Measurements from ENCODE around the gene CDH15. TPM values are rescaled to one million over a fixed set of nuclear protein-coding genes. Genes with fewer than 3 reads are reported as not detected.
A peak's percentile ranks its signal among the peaks of the same experiment; 100 is the strongest.

CDH15 gene, protein sequence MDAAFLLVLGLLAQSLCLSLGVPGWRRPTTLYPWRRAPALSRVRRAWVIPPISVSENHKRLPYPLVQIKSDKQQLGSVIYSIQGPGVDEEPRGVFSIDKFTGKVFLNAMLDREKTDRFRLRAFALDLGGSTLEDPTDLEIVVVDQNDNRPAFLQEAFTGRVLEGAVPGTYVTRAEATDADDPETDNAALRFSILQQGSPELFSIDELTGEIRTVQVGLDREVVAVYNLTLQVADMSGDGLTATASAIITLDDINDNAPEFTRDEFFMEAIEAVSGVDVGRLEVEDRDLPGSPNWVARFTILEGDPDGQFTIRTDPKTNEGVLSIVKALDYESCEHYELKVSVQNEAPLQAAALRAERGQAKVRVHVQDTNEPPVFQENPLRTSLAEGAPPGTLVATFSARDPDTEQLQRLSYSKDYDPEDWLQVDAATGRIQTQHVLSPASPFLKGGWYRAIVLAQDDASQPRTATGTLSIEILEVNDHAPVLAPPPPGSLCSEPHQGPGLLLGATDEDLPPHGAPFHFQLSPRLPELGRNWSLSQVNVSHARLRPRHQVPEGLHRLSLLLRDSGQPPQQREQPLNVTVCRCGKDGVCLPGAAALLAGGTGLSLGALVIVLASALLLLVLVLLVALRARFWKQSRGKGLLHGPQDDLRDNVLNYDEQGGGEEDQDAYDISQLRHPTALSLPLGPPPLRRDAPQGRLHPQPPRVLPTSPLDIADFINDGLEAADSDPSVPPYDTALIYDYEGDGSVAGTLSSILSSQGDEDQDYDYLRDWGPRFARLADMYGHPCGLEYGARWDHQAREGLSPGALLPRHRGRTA
- total RNA-seq (2022), result not detected in 2 replicates
- not detected for Bru-seq, nascent RNA
- BruChase-seq, experiment 1, labeled RNA remaining after a 2-hour chase, result not detected
- BruChase-seq, experiment 2, labeled RNA remaining after a 6-hour chase, result not detected
- long read RNA-seq, result 0 reads

GRCh38 chr16:89171216-89172170 is at the start of gene CDH15:
CDH15 (plus strand) TSS chr16:89171748; CDS start chr16:89171832, 84 bp downstream.
- DNase-seq, result peak; percentile 98 to 99
- TF ChIP-seq, protein P1, sequence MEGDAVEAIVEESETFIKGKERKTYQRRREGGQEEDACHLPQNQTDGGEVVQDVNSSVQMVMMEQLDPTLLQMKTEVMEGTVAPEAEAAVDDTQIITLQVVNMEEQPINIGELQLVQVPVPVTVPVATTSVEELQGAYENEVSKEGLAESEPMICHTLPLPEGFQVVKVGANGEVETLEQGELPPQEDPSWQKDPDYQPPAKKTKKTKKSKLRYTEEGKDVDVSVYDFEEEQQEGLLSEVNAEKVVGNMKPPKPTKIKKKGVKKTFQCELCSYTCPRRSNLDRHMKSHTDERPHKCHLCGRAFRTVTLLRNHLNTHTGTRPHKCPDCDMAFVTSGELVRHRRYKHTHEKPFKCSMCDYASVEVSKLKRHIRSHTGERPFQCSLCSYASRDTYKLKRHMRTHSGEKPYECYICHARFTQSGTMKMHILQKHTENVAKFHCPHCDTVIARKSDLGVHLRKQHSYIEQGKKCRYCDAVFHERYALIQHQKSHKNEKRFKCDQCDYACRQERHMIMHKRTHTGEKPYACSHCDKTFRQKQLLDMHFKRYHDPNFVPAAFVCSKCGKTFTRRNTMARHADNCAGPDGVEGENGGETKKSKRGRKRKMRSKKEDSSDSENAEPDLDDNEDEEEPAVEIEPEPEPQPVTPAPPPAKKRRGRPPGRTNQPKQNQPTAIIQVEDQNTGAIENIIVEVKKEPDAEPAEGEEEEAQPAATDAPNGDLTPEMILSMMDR (IDR thresholded peaks at IDR 0.05; ENCODE audit: insufficient read depth in 1 of 2, low read depth in 1 of 2, low read length in 1 of 2, severe bottlenecking in 1 of 2, unreplicated experiment in 1 of 2), result no peak
- peak within 1 kb of the TSS; percentile 74 for H3K4me3 Mint-ChIP-seq (ENCODE audit: unreplicated experiment)
- ChIA-PET POLR2A (interaction anchor here (0.6 to 1.0 kb wide), 4 partner anchors 75 to 337 kb away, joined by 3 to 6 read pairs (median 6); partner anchors contain the start of gene SPG7), CTCF (interaction anchor here (0.6 to 1.2 kb wide), 7 partner anchors 15 to 434 kb away, joined by 3 to 10 read pairs (median 4); partner anchors contain the start of genes PIEZO1 and ZNF778)
- H3K4me1 Mint-ChIP-seq (ENCODE audit: low read depth, unreplicated experiment), result peaks cover 7% of the 10 kb centered on the region
- H3K9me3 Mint-ChIP-seq (ENCODE audit: unreplicated experiment), result no peaks in the 10 kb centered on the region
- H3K27me3 Mint-ChIP-seq (ENCODE audit: insufficient read depth, unreplicated experiment), result peaks cover 6% of the 10 kb centered on the region
- intact Hi-C loops (cut with micrococcal nuclease; ENCODE audit: unreplicated experiment), result loop anchor here (1.0 kb wide), 3 partner anchors 21 to 45 kb away; no protein-coding TSS in a partner anchor
- Histone ChIP-seq H3K9me3 (no peaks in the 10 kb centered on the region), H3K4me3 (ENCODE audit: low read depth, low read length) (peak within 1 kb of the TSS; percentile 39), H3K36me3 (ENCODE audit: control insufficient read depth, insufficient read depth, low read length) (no peaks in the 10 kb centered on the region), H3K4me1 (peaks cover 24% of the 10 kb centered on the region), H3K27me3 (replicated peaks; ENCODE audit: control insufficient read depth, insufficient read depth, low read length) (peaks cover 5% of the 10 kb centered on the region)
- H3K27ac Mint-ChIP-seq (ENCODE audit: unreplicated experiment), result no peak within 1 kb of the TSS
- H3K36me3 Mint-ChIP-seq (ENCODE audit: insufficient read depth, unreplicated experiment), result no peaks in the 10 kb centered on the region
- BruUV-seq (replicated peaks), result no TSS peak

DNA sequence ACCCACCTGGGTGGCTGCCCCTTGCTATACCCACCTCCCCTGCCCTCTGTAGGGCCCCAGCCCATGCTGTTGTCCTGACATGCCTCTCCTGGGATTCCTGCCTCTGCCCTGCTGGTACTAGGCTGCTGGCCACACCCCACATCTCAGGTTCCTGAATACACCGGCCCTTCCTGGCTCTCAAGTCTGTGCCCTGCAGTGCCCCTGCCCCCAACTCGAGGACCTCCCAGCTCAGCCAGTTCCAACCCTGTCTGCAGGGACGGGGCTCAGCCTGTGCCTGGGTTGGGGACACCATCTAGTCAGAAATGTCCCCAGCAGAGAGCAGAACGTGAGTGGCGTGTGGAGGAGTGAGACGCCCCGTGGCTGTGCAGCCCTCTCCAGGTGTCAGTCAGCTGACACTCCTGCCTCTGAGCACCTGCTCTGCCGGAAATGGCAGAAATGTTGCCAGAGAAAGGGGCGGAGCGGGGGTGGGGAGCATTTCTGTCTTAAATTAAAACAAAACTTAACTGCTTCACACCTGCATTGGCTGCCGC is 49.2 kb upstream of the CDH15 start:
- H3K4me3 ChIP-seq (ENCODE audit: low read depth, low read length), result no peak overlapping the region
- Mint-ChIP-seq H3K27me3 (ENCODE audit: insufficient read depth, unreplicated experiment) (no peaks in the 10 kb centered on the region), H3K4me1 (ENCODE audit: low read depth, unreplicated experiment) (no peaks in the 10 kb centered on the region), H3K4me3 (ENCODE audit: unreplicated experiment) (no peak overlapping the region), H3K9me3 (ENCODE audit: unreplicated experiment) (peaks cover 11% of the 10 kb centered on the region), H3K27ac (ENCODE audit: unreplicated experiment) (no peak overlapping the region), H3K36me3 (ENCODE audit: insufficient read depth, unreplicated experiment) (peaks cover 38% of the 10 kb centered on the region)
- no TSS peak for BruUV-seq (replicated peaks)
- peaks cover 5% of the 10 kb centered on the region for H3K36me3 ChIP-seq (ENCODE audit: control insufficient read depth, insufficient read depth, low read length)
- ChIA-PET CTCF (no interaction called here), POLR2A (no interaction called here)
- no peaks in the 10 kb centered on the region for H3K27me3 ChIP-seq (replicated peaks; ENCODE audit: control insufficient read depth, insufficient read depth, low read length)
- DNase-seq, result no peak
- intact Hi-C loops (cut with micrococcal nuclease; ENCODE audit: unreplicated experiment), result no loop called here
- TF ChIP-seq, protein P1 (IDR thresholded peaks at IDR 0.05; ENCODE audit: insufficient read depth in 1 of 2, low read depth in 1 of 2, low read length in 1 of 2, severe bottlenecking in 1 of 2, unreplicated experiment in 1 of 2), result no peak
- H3K9me3 ChIP-seq, result no peaks in the 10 kb centered on the region
- H3K4me1 ChIP-seq, result no peaks in the 10 kb centered on the region
